ENCODE data around the gene IGLL5. TPM values are rescaled to one million over a fixed set of nuclear protein-coding genes. Genes with fewer than 3 reads are reported as not detected.
"Not testable (repeated sequence)": the region's sequence is repeated elsewhere in the genome, so short reads cannot be mapped to it uniquely, and the experiment has no call there.

The IGLL5 gene
- total RNA-seq, 1 donor from 2014 or later = not detected

DNA sequence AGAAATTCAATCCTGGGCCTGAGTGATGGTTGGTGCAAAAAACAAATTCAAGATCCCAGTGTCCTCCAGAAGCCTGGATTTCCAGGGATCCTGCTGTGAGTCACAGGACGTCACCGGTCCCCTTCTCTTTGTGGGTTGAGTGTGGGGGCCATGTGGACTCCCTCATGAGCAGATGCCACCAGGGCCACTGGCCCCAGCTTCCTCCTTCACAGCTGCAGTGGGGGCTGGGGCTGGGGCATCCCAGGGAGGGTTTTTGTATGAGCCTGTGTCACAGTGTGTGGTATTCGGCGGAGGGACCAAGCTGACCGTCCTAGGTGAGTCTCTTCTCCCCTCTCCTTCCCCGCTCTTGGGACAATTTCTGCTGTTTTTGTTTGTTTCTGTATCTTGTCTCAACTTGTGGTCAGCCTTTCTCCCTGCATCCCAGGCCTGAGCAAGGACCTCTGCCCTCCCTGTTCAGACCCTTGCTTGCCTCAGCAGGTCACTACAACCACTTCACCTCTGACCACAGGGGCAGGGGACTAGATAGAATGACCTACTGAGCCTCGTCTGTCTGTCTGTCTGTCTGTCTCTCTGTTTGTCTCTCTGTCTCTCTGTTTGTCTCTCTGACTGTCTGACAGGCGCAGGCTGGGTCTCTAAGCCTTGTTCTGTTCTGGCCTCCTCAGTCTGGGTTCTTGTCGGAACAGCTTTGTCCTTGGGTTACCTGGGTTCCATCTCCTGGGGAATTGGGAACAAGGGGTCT lies 11.9 kb downstream of the IGLL5 start:
- DNase-seq (ENCODE audit: low read depth) = peak; percentile 27

GRCh38 chr22:22900527-22901205 lies 13.1 kb downstream of the IGLL5 start:
- DNase-seq (ENCODE audit: low read depth) = not testable (repeated sequence)

DNA sequence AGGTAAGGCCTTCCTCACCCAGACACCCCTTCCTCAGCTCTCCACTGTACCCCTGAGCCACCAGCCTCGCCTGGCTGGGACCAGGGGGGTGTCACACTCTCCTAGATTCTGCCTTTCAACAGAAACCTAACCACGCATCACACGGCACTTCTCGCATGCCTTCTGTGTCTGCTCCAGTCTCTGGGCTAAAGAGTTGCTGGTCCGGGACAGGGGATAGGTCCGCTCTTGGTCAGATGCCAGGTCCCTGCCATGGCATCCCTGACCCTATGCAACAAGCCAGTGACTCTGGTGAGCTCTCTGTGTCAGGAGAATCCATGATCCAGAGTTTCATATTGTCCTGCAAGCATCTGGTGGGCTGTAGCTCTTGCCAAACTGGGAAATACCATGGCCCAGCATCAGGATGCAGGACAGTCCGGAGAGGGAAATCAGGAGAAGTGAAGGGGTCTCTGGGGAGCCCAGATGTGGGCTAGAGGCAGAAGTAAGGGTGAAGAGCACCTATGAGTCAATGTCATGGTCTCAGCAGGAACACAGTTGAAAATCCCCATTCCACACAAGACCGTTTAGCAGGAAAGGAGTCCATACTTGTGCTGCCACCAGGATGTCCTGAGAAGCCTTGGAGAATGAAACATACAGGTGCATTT lies 14.1 kb downstream of the IGLL5 start:
- no peak for DNase-seq (ENCODE audit: low read depth)

DNA sequence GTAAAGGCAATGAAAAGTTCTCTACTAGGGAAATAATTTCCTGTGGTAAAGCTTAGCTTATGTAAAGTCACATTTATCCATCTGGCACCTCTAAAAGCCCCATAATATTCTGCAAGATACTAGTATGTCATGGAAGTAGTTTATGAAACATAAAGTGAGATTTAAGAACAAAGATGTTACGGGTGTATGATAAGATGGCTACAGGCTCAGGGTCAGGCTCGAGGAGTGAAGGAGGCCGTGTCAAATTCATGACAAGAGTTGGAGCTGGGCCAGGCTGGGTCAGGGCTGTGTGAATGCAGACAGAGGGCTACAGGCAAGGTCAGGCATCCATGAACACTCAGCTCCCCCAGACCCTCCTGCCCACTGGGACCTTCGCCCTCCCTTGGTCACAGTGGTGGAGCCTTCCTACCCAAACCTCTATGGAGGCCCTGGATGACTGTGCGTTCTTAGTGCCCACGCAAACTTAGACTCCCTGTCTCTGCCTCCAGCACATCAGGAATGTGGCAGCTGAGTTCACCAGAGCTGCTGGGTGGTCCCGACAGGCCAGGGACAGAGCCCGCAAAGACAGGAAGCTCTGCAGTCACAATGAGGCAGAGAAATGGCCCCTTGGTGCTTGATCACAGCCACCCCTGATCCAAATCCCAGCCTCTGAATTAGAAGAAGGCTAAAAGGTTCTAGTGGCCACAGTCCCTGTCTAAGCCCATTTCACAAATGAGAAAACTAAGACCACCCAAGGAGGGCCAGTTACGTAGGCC lies 14.8 kb downstream of the IGLL5 start:
- DNase-seq (ENCODE audit: low read depth) = no peak

GRCh38 chr22:22903355-22903777 lies 15.8 kb downstream of the IGLL5 start:
- no peak for DNase-seq (ENCODE audit: low read depth)

- DNase-seq (ENCODE audit: low read depth) = not testable (repeated sequence)
Measured at GRCh38 chr22:22903781-22904192, 16.2 kb downstream of the IGLL5 start.

DNA sequence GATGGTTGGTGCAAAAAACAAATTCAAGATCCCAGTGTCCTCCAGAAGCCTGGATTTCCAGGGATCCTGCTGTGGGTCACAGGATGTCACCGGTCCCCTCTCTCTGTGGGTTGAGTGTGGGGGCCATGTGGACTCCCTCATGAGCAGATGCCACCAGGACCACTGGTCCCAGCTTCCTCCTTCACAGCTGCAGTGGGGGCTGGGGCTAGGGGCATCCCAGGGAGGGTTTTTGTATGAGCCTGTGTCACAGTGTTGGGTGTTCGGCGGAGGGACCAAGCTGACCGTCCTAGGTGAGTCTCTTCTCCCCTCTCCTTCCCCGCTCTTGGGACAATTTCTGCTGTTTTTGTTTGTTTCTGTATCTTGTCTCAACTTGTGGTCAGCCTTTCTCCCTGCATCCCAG lies 17.1 kb downstream of the IGLL5 start:
- DNase-seq (ENCODE audit: low read depth) = not testable (repeated sequence)

DNA sequence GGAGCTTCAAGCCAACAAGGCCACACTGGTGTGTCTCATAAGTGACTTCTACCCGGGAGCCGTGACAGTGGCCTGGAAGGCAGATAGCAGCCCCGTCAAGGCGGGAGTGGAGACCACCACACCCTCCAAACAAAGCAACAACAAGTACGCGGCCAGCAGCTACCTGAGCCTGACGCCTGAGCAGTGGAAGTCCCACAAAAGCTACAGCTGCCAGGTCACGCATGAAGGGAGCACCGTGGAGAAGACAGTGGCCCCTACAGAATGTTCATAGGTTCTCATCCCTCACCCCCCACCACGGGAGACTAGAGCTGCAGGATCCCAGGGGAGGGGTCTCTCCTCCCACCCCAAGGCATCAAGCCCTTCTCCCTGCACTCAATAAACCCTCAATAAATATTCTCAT lies 18.8 kb downstream of the IGLL5 start:
- DNase-seq (ENCODE audit: low read depth) = not testable (repeated sequence)

GRCh38 chr22:22906907-22907550 lies 19.4 kb downstream of the IGLL5 start:
- DNase-seq (ENCODE audit: low read depth) = no peak

- no peak for DNase-seq (ENCODE audit: low read depth)
Measured at GRCh38 chr22:22907551-22908494, 20.2 kb downstream of the IGLL5 start.

DNA sequence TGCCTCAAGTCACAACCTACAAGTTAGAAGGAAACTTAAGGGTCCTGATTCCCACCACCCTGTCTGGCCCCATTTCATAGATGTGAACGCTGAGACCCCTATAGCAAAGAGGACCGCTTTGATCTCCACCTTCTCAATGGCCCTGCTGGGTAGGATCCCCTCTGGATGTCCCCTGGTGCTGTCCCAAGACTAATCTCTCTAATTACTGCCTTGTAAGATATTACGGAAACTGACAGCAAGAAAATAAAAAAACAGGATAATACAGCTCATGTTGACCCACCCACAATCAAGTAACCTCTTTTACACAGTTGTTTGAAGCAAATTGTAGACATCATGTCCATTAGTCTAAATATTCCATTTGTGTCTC lies 20.9 kb downstream of the IGLL5 start:
- no peak for DNase-seq (ENCODE audit: low read depth)

- no peak for DNase-seq (ENCODE audit: low read depth)
Measured at GRCh38 chr22:22908941-22909604, 21.5 kb downstream of the IGLL5 start.

DNA sequence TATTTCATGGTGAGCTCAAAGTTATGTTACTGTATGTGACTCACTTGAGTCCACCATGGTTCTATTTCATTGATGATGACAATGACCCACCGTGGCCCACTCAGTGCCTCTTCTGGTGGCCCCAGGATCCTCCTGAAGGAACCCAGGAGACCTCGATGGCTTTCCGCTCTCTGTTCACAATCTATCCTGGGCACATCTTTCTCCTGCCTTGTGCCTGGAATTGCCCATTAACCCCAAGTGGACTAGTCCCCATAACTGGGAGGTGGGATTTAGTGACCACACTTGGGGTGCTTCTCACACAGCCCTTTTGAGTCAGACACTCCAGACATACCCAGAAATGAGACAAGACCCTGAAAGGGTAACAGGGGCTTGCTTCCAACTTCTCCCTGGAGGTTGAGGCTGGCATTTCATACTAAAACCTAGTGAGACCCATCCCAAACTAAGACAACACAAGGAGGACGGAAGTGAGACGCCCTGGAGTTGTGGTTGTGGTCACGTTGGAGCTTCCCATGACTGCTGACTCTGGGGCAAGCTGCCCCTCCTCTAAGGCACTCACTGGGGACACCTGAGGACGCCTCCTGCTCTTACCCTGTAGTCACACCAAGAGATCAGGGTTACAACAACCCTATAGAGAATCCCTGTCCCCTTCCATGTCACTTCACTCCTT lies 22.1 kb downstream of the IGLL5 start:
- DNase-seq (ENCODE audit: low read depth) = no peak

- no peak for DNase-seq (ENCODE audit: low read depth)
Measured at GRCh38 chr22:22910272-22911240, 22.9 kb downstream of the IGLL5 start.

GRCh38 chr22:22911327-22912134 lies 23.9 kb downstream of the IGLL5 start:
- DNase-seq (ENCODE audit: low read depth) = no peak

GRCh38 chr22:22912135-22912987 lies 24.7 kb downstream of the IGLL5 start:
- DNase-seq (ENCODE audit: low read depth) = no peak
